NOMO-1 treated with DMSO at 0.1 percent for 48 hours (cell line): ENCODE results near the gene GIPC3.
A peak's percentile ranks its signal among the peaks of the same experiment; 100 is the strongest.
"Not testable (repeated sequence)": the region's sequence is repeated elsewhere in the genome, so short reads cannot be mapped to it uniquely, and the experiment has no call there.

Experiments
- DNase-seq: peaks from one replicate; lab custom pipeline; 2025; ENCODE audit not compliant: unreplicated experiment; lab: John Stamatoyannopoulos, UW

GIPC3 gene

GRCh38 chr19:3550947-3551791 is 34.1 kb upstream of the GIPC3 start:
- no peak for DNase-seq

- no peak for DNase-seq
These were observed 33.5 kb upstream of the GIPC3 start for GRCh38 chr19:3551792-3552095.

GRCh38 chr19:3554254-3555083 is 30.8 kb upstream of the GIPC3 start:
- no peak for DNase-seq

- no peak for DNase-seq
These were observed 29.4 kb upstream of the GIPC3 start for GRCh38 chr19:3555653-3556422.

GRCh38 chr19:3556423-3556977 is 28.8 kb upstream of the GIPC3 start:
- DNase-seq, result no peak

- peak; percentile 21 for DNase-seq
These were observed 28.3 kb upstream of the GIPC3 start for GRCh38 chr19:3556978-3557460.

- peak; percentile 97 for DNase-seq
These were observed 27.6 kb upstream of the GIPC3 start, which contains the start of gene MFSD12 for GRCh38 chr19:3557461-3558248. Gene MFSD12, minus strand, starts transcription at chr19:3557586. Its CDS starts 183 bp downstream, at chr19:3557403.

- no peak for DNase-seq
These were observed 21.4 kb upstream of the GIPC3 start for GRCh38 chr19:3563709-3564524.

- no peak for DNase-seq
These were observed 20.1 kb upstream of the GIPC3 start for GRCh38 chr19:3565139-3565538.

- DNase-seq, result not testable (repeated sequence)
These were observed 15.2 kb upstream of the GIPC3 start for GRCh38 chr19:3570042-3570441.

- DNase-seq, result no peak
These were observed 14.7 kb upstream of the GIPC3 start for GRCh38 chr19:3570606-3571011.

- DNase-seq, result peak; percentile 99
These were observed 13.0 kb upstream of the GIPC3 start for GRCh38 chr19:3572132-3572854.

GRCh38 chr19:3572855-3573161 is 12.5 kb upstream of the GIPC3 start, which contains the start of gene HMG20B:
Gene HMG20B, plus strand, starts transcription at chr19:3572944. Its CDS starts 366 bp downstream, at chr19:3573310.
- DNase-seq, result no peak

GRCh38 chr19:3573162-3573857 is 12.0 kb upstream of the GIPC3 start:
- DNase-seq, result no peak

GRCh38 chr19:3573858-3574637 is 11.2 kb upstream of the GIPC3 start:
- DNase-seq, result peak; percentile 87

GRCh38 chr19:3575260-3575741 is 10.0 kb upstream of the GIPC3 start:
- no peak for DNase-seq
